HG03354 (cell line): ENCODE measurements around the gene HNRNPUL1.

Experiments used
- ATAC-seq: cut with Tn5 transposase; IDR thresholded peaks from one replicate; pipeline ENCODE4 v1.9.1; 2021; ENCODE audit warnings: mild to moderate bottlenecking; ENCODE audit not compliant: unreplicated experiment, poor library complexity, severe bottlenecking

The HNRNPUL1 gene

GRCh38 chr19:41232686-41233085 is 31.5 kb upstream of the HNRNPUL1 start:
- ATAC-seq = no peak

- no peak for ATAC-seq
These were observed 30.4 kb upstream of the HNRNPUL1 start for GRCh38 chr19:41233748-41234240.

GRCh38 chr19:41234512-41235168 is 29.5 kb upstream of the HNRNPUL1 start:
- ATAC-seq = no peak

DNA sequence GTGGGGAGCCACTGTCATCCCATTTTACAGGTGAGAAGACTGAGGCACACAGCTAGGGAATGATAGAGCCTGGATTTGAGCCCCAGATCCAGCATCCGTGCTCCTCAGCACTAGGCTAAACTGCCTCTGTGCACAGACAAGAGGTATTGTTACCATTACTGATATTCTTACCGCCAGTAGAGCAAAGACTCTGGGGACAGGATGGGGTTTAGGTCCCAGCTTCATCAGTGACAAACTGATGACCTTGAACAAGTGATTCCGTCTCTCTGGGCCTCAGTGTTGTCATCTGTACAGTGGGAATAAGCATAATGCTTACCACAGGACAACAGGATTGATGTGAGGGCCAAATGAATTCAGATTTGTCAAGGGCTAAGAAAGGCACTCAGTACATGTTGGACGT is 28.7 kb upstream of the HNRNPUL1 start:
- no peak for ATAC-seq

DNA sequence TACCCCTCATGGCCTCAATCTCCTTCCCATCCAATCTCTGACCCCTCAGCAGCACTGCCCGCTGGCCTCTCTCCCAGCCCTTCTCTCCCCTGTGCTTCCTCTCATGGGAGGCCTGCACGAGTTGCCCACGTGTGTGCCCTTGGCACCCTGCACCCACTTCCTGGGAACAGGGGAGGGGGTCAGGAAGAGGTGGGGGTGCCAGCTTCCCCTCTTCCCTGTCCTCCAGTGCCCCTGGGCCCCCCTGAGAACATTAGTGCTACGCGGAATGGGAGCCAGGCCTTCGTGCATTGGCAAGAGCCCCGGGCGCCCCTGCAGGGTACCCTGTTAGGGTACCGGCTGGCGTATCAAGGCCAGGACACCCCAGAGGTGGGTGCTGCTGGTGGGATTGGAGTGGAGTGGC is 25.9 kb upstream of the HNRNPUL1 start:
- ATAC-seq = no peak

- ATAC-seq = no peak
These were observed 24.8 kb upstream of the HNRNPUL1 start for GRCh38 chr19:41239363-41239762.

DNA sequence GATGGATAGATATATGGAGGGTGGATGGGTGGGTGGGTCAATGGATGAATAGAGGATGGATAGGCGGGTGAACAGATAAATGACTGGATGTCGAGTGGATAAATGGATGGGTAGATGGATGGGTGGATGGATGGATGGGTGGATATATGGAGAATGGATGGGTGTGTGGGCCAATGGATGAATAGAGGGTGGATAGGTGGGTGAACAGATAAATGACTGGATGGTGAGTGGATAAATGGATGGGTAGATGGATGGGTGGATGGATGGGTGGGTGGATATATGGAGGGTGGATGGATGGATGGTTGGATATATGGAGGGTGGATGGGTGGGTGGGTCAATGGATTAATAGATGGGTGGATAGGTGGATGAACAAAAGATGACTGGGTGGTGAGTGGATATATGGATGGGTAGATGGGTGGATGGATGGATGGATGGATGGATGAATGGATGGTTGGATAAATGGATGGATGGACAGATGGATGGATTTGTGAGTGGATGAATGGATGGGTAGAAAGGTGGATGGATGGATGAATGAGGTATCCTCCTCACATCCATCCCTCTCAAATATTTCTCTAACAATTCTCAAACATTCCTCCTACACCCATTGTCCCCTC is 24.1 kb upstream of the HNRNPUL1 start:
- ATAC-seq = no peak

GRCh38 chr19:41241859-41242258 is 22.3 kb upstream of the HNRNPUL1 start:
- ATAC-seq = no peak

- ATAC-seq = no peak
These were observed 20.1 kb upstream of the HNRNPUL1 start for GRCh38 chr19:41244117-41244516.

DNA sequence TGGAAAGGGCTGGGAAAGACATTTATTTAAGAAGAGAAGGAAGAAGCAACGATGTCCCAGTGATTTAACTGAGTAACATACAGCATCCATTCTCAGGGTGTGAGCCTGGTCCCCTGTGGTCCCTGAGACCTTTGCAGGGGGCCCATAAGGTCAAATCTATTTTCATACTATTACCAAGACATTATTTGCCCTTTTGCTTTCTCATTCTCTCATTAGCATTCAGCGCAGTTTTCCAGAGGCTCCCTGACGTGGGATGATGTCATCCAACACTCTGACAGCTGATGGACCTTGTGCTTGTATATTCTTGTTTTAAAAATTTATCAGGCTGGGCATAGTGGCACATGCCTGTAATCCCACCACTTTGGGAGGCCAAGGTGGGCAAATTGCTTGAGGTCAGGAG is 18.3 kb upstream of the HNRNPUL1 start:
- no peak for ATAC-seq

DNA sequence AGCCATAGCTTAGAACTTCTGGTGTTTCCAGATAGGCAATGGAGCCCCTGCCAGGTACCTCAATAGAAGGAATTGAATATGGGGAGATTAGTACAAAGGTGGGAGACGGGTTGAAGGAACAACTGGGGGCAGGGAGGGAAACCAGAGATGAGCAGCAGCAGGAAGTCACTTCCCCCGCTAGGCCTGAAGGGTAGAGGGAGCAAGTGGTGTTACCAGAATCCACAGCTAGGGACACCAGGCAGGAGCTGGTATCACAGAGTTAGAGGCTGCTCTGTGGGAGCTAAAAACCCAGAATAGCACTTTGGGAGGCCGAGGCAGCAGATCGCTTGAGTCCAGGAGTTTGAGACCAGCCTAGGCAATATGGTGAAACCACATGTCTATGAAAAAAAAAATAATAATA is 15.3 kb upstream of the HNRNPUL1 start:
- ATAC-seq = no peak

DNA sequence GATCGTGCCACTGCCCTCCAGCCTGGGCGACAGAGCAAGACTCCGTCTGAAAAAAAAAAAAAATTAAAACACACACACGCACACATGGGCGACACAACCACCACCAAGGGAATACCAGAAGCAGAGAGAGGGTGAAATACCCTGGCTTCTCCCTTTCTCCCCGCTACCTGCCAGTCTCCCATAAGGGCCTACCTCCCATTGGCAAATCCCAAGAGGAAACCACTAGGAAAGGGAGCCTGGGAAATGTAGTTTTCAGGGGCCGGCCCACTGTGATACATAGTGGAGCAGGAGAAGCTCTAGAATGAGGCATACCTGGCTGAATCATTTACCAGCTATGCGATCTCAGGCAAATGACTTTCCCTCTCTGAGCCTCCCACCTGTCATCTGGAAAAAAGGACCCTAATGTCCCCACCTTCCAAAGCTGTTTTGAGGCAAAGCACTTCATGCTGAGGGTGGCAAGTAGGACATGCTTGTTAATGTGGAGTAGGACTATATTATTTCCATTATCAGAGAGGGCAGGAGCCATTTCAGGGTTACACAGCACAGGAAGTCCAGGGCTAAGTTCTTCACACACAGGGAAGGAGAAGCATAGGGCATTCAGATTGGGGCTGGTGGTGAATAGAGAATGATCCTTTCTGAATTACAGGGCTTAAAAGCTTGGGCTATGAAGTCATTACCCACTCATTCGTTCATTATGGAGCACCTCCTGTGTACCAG is 14.3 kb upstream of the HNRNPUL1 start:
- no peak for ATAC-seq

DNA sequence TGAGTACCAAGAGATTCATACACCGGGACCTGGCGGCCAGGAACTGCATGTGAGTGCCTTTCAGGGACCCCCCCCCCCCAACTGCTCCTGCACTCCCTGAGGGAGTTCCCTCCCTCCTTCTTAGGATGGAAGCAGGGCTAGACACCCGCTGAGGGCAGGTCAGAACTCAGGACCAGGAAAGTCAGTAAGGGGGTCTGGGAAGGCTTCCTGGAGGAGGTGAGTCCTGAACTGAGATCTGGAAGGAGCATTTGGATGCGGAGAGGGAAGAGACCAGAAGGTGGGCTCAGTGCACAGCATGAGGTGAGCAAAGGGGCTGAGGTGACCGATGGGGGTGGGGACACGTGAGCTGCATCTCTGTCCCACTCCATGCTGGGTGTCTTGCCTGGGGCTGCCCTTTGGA is 10.5 kb upstream of the HNRNPUL1 start:
- no peak for ATAC-seq

DNA sequence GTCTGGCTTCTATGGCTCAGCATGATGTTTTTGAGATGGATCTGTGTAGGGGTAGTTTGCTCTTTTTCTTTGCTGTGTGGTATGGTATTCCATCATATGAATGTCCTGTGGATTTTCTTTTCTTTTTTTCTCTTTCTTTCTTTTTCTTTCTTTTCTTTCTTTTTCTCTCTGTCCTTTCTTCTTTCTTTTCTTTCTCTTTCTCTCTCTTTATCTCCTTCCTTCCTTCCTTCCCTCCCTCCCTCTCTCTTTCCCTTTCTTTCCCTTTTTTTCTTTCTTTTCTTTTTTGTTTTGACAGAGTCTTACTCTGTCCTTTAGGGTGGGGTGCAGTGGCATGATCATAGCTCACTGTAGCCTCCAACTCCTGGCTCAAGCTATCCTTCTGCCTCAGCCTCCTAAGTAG is 9.0 kb upstream of the HNRNPUL1 start:
- ATAC-seq = no peak

DNA sequence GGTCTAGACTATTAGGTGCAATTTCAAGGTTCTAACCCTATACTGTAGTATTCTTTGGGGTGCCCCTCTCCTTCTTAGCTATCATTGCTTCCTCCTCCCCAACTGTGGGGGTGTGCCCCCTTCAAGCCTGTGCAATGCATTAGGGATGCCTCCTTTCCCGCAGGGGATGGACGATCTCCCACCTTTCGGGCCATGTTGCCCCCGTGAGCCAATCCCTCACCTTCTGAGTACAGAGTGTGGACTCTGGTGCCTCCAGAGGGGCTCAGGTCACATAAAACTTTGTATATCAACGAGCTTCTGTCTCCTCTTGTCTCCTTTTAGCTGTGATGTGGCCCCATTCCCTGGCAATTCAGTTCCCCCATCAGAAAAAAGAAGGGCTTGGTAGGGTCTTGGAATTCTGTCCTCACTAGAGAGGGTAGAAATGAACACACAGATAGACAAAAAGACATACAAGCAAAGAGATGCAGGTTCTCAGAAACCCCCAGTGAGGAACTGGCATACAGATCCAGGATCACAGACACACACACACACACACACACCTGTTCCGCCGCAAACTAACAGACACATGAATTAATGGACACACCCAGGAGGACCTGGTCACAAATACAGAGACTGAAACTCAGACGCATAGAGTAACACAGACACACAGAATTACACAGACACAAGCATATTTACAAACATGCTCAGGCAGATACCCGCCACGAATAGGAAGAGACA is 2.5 kb upstream of the HNRNPUL1 start:
- ATAC-seq = no peak

DNA sequence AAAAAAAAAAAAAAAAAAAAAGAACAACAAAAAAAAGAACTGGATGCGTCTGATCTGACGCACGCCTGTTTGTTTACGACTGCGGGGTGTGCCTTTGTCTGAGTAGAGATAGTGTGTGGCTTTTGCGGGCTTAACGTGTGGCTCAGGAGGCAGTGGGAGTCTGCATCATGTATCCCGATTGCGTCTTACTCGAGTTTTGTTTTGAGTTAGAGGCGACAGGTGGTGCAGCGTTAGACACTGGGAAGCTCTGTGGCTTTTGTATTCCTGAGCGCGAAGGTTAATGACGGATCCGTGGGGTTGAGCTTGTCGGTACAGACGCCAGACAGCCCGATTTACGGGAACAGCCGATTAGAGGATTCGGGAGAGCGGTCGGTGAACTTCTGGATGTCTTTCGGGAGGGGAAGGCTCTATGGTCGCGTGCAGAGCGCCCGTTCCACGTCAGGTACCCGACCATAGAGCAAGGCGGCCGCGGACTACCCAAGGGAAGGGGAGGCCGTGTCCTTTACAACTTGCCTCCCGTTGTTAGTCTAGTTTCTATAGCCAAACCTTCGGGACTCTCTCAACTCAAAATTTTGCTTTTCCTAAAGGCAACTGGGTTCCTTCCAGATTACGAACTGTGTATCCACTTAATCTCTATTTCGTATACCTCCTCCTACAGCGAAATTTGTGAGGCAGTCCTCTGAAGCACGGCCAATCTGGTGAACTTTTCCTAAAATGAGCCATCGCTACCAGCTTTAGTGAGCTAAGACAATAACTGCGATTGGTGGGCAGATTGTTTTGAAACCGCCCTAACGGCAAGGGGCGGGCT is 926 bp upstream of the HNRNPUL1 start:
- peak; percentile 19 for ATAC-seq

DNA sequence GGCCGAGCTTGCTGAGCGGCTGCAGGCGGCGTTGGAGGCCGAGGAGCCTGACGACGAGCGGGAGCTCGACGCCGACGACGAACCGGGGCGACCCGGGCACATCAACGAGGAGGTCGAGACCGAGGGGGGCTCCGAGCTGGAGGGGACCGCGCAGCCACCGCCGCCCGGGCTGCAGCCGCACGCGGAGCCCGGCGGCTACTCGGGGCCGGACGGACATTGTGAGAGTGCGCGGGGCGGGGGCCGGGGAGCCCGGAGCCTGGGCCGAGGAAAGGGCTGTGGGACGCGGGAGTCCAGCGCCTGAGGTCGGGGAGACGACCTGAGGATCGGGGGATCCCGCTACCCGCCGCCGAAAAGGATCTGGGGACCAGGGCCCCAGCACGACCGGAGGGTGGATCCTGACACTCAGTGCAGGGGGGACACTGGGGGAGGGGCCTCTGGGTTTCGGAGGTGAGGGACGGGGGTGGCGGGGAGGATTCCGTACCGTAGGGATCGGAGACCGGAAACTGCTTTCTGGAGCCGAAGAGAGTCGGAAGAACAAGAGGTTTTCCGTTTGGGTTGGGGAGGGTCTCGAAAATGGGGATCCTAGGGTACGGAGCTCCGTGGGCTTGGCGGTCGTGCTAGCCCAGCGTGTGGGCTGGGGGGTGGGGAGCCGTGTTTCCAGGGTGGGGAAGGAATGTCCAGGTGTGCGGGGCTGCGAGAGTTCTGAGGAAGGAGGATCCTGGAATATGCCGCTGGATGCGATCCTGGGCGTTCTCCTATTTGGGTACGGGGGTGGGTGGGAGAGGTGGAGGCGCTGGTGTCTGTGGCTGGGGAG is 616 bp downstream of the HNRNPUL1 start:
- no peak for ATAC-seq

DNA sequence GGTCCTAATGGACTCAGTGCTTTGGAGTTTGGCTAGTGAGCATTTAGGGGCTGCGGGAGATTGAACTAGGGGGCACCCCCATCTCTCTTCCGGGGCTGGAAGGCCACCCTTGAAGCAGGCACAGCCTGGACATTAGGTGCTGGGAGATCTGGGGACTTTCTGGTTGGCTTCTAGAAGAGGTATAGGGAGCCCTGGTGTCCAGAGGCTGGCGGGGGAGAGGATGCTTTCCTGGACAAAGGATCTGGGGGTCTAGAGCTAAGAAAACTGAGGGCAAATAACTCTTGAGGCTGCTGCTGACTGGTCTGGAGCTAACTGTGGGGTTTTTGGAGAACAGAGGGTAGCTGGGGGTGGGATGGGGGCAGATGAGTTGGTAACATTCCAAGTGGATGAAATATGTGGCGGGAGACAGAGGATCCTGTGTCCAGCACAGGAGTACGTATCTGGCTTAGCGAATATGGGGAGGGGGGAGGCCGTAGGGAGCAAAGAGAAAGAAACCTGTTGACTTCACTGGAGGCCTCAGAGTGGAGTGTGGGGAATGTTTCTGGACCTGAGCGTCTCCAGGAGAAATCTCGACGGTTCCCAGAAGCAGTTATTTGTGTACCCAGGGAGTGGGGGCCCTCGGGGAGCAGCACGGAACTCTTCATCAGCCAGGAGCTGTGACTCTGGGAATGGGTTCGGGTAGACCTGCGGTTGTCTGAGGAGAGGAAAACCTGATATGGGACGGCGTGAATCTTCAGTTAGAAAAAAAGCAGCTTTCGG is 1.4 kb downstream of the HNRNPUL1 start:
- ATAC-seq = no peak
